GM06990 (cell line): Measurements from ENCODE around the gene MARK3.

Experiments used
- DNase-seq: peaks from one replicate; pipeline ENCODE4 v3.0.0-alpha.2; 2011; ENCODE audit not compliant: insufficient read length; ENCODE audit errors: extremely low read depth
- H3K27me3 ChIP-seq: replicated peaks from 2 replicates; pipeline ENCODE4 v1.6.0; 2011; ENCODE audit warnings: low read length; ENCODE audit not compliant: control insufficient read depth, insufficient read depth
- H3K36me3 ChIP-seq: 2 replicates; pipeline ENCODE4 v1.5.1; 2011; ENCODE audit warnings: low read length; ENCODE audit not compliant: control insufficient read depth, insufficient read depth
- H3K4me3 ChIP-seq: replicated peaks from 2 replicates; pipeline ENCODE4 v1.5.1; 2011; ENCODE audit warnings: low read depth, mild to moderate bottlenecking, control low read depth, low read length
- CTCF ChIP-seq: IDR thresholded peaks from 2 replicates; pipeline ENCODE4 v1.5.1; 2011; ENCODE audit warnings: low read length, control low read depth, mild to moderate bottlenecking, inconsistent platforms; ENCODE audit not compliant: insufficient read depth, poor library complexity, severe bottlenecking

MARK3 gene

GRCh38 chr14:103526914-103527248 is 141.7 kb downstream of the MARK3 start:
- Histone ChIP-seq H3K4me3 (no peak overlapping the region), H3K27me3 (no peaks in the 10 kb centered on the region; the same call in 1 of the 2 replicates), H3K36me3 (no peaks in the 10 kb centered on the region; the same call in 1 of the 2 replicates)
- no peak for TF ChIP-seq CTCF
- no peak for DNase-seq

- DNase-seq: peak; percentile 67
- Histone ChIP-seq H3K4me3 (peak overlapping the region; percentile 81), H3K36me3 (peaks cover 6% of the 10 kb centered on the region), H3K27me3 (no peaks in the 10 kb centered on the region; the same call in 1 of the 2 replicates)
- no peak for TF ChIP-seq CTCF
Observed at GRCh38 chr14:103527408-103528145, 142.4 kb downstream of the MARK3 start.

- peak overlapping the region; percentile 81 for H3K4me3 ChIP-seq
- no peak for DNase-seq
- H3K27me3 ChIP-seq: no peaks in the 10 kb centered on the region
- H3K36me3 ChIP-seq: peaks cover 10% of the 10 kb centered on the region
- no peak for TF ChIP-seq CTCF
Observed at GRCh38 chr14:103528146-103528586, 143.0 kb downstream of the MARK3 start.

GRCh38 chr14:103528587-103529382 is 143.6 kb downstream of the MARK3 start, which contains the start of gene TRMT61A:
Gene TRMT61A, plus strand, starts transcription at chr14:103529196. Its CDS starts 783 bp downstream, at chr14:103529979.
- H3K4me3 ChIP-seq: peak within 1 kb of the TSS; percentile 81
- no peaks in the 10 kb centered on the region for H3K27me3 ChIP-seq
- H3K36me3 ChIP-seq: peaks cover 10% of the 10 kb centered on the region
- no peak for TF ChIP-seq CTCF
- peak; percentile 82 for DNase-seq

- Histone ChIP-seq H3K4me3 (peak overlapping the region; percentile 81), H3K36me3 (peaks cover 10% of the 10 kb centered on the region), H3K27me3 (no peaks in the 10 kb centered on the region)
- DNase-seq: no peak
- TF ChIP-seq CTCF: no peak
Observed at GRCh38 chr14:103529383-103530365, 144.5 kb downstream of the MARK3 start.
